ENCODE data around the gene OR4F15. TPM values are rescaled to one million over a fixed set of nuclear protein-coding genes. Genes with fewer than 3 reads are reported as not detected.

The OR4F15 gene
- total RNA-seq, 6 experiments from 2014 or later, result not detected

DNA sequence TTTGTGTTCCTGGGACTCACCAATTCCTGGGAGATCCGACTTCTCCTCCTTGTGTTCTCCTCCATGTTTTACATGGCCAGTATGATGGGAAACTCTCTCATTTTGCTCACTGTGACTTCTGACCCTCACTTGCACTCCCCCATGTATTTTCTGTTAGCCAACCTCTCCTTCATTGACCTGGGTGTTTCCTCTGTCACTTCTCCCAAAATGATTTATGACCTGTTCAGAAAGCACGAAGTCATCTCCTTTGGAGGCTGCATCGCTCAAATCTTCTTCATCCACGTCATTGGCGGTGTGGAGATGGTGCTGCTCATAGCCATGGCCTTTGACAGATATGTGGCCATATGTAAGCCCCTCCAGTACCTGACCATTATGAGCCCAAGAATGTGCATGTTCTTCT lies 16.8 kb downstream of the OR4F15 start:
- ATAC-seq (no peak), DNase-seq (no peak)
- Histone ChIP-seq H3K36me3 (no peaks in the 10 kb centered on the region), H3K27me3 (no peaks in the 10 kb centered on the region), H3K27ac (no peak overlapping the region), H3K9me3 (no peaks in the 10 kb centered on the region), H3K4me3 (no peak overlapping the region), H3K4me1 (no peaks in the 10 kb centered on the region)
- TF ChIP-seq CTCF (IDR thresholded peaks at IDR 0.05), result no peak
- TF ChIP-seq POLR2A (IDR thresholded peaks at IDR 0.05), result no peak
- 55% methylated on average over 5 of the region's 5 CpGs for WGBS (ENCODE audit: insufficient coverage, low coverage, low lambda C conversion rate, missing lambda C conversion rate)
- intact Hi-C loops (cut with DNase I), result no loop called here

- H3K27ac ChIP-seq, result no peak overlapping the region
- ATAC-seq, result no peak
- H3K4me3 ChIP-seq, result no peak overlapping the region
- no peak for DNase-seq
- no peak for TF ChIP-seq CTCF (IDR thresholded peaks at IDR 0.05)
- TF ChIP-seq POLR2A (IDR thresholded peaks at IDR 0.05), result no peak
- intact Hi-C loops (cut with DNase I), result no loop called here
- H3K9me3 ChIP-seq, result no peaks in the 10 kb centered on the region
- WGBS (ENCODE audit: insufficient coverage, low coverage, low lambda C conversion rate, missing lambda C conversion rate), result 55% methylated on average over 2 of the region's 3 CpGs
- H3K4me1 ChIP-seq, result no peaks in the 10 kb centered on the region
- H3K36me3 ChIP-seq, result no peaks in the 10 kb centered on the region
- H3K27me3 ChIP-seq, result no peaks in the 10 kb centered on the region
Observed at GRCh38 chr15:101841656-101842055, 29.7 kb downstream of the OR4F15 start.

DNA sequence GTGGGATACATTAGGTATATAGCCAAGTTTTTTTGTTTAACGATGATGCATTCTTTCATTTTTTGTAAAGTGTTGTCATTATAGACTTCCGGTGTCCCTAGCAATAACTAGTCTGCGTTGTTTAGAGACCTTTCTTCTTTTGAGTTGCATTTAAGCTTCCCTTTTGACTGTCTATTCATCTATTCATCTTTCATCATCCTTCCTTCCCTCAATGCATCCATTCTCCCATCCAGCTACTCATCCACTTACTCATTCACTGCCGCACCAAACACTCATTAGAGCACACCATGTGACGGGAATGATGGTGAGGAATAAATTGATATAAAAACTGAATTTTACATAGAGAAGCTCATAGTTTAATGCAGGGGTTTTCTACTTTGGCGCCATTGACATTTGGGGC lies 32.9 kb downstream of the OR4F15 start:
- ATAC-seq (no peak), DNase-seq (no peak)
- no peaks in the 10 kb centered on the region for H3K9me3 ChIP-seq
- intact Hi-C loops (cut with DNase I), result no loop called here
- H3K4me3 ChIP-seq, result no peak overlapping the region
- H3K36me3 ChIP-seq, result no peaks in the 10 kb centered on the region
- TF ChIP-seq POLR2A (IDR thresholded peaks at IDR 0.05) (no peak), CTCF (IDR thresholded peaks at IDR 0.05) (no peak)
- 48% methylated on average over 6 of the region's 6 CpGs for WGBS (ENCODE audit: insufficient coverage, low coverage, low lambda C conversion rate, missing lambda C conversion rate)
- H3K27me3 ChIP-seq, result no peaks in the 10 kb centered on the region
- no peak overlapping the region for H3K27ac ChIP-seq
- no peaks in the 10 kb centered on the region for H3K4me1 ChIP-seq

DNA sequence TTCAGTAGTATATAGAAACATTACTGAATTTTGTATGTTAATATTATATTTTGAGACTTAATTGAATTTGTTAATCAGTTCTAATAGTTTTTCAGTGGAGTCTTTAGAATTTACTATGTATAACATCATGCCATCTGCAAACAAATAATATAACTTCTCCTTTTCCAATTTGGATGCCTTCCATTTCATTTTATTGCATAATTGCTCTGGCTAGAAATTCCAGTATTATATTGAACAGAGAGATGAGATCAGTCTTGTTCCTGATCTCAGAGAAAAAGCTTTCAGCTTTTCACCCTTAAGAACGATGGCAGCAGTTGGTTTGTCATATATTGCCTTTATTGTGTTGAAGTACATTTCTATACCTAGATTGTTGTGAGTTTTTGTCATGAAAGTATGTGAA lies 40.4 kb downstream of the OR4F15 start:
- WGBS (ENCODE audit: insufficient coverage, low coverage, low lambda C conversion rate, missing lambda C conversion rate), result 25% methylated on average over 1 of the region's 1 CpG
- H3K27ac ChIP-seq, result no peak overlapping the region
- intact Hi-C loops (cut with DNase I), result no loop called here
- no peak for ATAC-seq
- no peak for DNase-seq
- H3K27me3 ChIP-seq, result peaks cover 0 to 5% of the 10 kb centered on the region in 2 donors
- H3K4me3 ChIP-seq, result no peak overlapping the region
- TF ChIP-seq CTCF (IDR thresholded peaks at IDR 0.05) (no peak), POLR2A (IDR thresholded peaks at IDR 0.05) (no peak)
- H3K9me3 ChIP-seq, result no peaks in the 10 kb centered on the region
- no peaks in the 10 kb centered on the region for H3K36me3 ChIP-seq
- no peaks in the 10 kb centered on the region for H3K4me1 ChIP-seq

Small RNA genes within 50 kb of the gene (small RNA-seq; reads per million reads assigned to genes)
- gene RN7SL209P, result 0 reads per million in 2 experiments

Other genes with a start within 250 kb of the OR4F15 start
- 10 to 100 TPM; 29.5 to 46.9 (median 40.8) TPM for gene TM2D3, start 159.8 kb upstream of the OR4F15 start, total RNA-seq
- 1 to 10 TPM; 4.5 to 9.4 (median 5.3) TPM for gene TARS3, start 87.7 kb upstream of the OR4F15 start, total RNA-seq
- not detected for gene OR4F6, start 8.7 kb upstream of the OR4F15 start, total RNA-seq

All from right lobe of liver (tissue), 6 donors.